Kidney (tissue), 14 donors: ENCODE results near the gene GMDS. TPM values are rescaled to one million over a fixed set of nuclear protein-coding genes. Genes with fewer than 3 reads are reported as not detected.

Source experiments
- DNase-seq, 5 donors: peaks; one replicate each; pipeline ENCODE4 v3.0.0-alpha.2; 2013 to 2020
- FAIRE-seq: peaks from 2 replicates; lab custom pipeline; 2012; peaks lifted over from hg19 to GRCh38; lab: Jason Lieb, UNC
- H3K27ac ChIP-seq, 2 donors: one replicate each; pipeline ENCODE4 v1.7.0; 2013; ENCODE audit warnings: low read depth in 2 of 2, low read length in 2 of 2, inconsistent platforms in 1 of 2
- H3K27me3 ChIP-seq: one replicate; pipeline ENCODE4 v1.7.1; 2013; ENCODE audit warnings: low read length, inconsistent platforms; ENCODE audit not compliant: control insufficient read depth, insufficient read depth
- H3K36me3 ChIP-seq, 3 donors: one replicate each; pipeline versions ENCODE4 v1.7.0 to v1.7.1; 2013; ENCODE audit warnings: low read length in 3 of 3, control low read depth in 1 of 3, inconsistent platforms in 1 of 3; ENCODE audit not compliant: insufficient read depth in 3 of 3, control insufficient read depth in 2 of 3
- H3K4me1 ChIP-seq, 3 donors: one replicate each; pipeline versions ENCODE4 v1.7.0 to v1.7.1; 2013; ENCODE audit warnings: low read length in 3 of 3, inconsistent platforms in 1 of 3, low read depth in 1 of 3; ENCODE audit not compliant: control insufficient read depth in 2 of 3, insufficient read depth in 2 of 3
- H3K4me3 ChIP-seq, 3 donors: one replicate each; pipeline versions ENCODE4 v1.7.0 to v1.8.1; 2013; ENCODE audit warnings: low read length in 3 of 3, control low read depth in 1 of 3, inconsistent platforms in 1 of 3
- H3K9ac ChIP-seq, 3 donors: one replicate each; pipeline versions ENCODE4 v1.7.0 to v1.7.1; 2013; ENCODE audit warnings: low read length in 3 of 3, control low read depth in 1 of 3, inconsistent platforms in 1 of 3
- H3K9me3 ChIP-seq, 3 donors: one replicate each; pipeline versions ENCODE4 v1.7.0 to v1.7.1; 2013; ENCODE audit warnings: low read length in 3 of 3, control low read depth in 1 of 3, inconsistent platforms in 1 of 3; ENCODE audit not compliant: control insufficient read depth in 2 of 3, insufficient read depth in 1 of 3
- intact Hi-C: fragments of 100-400 bp; cut with DNase I; formaldehyde crosslinking; loops from one replicate; pipeline ENCODE4 v1.11.1; 2022
- polyA plus RNA-seq: library from polyadenylated mRNA; stranded (reverse); fragments of 350-450 nt; fragmentation: Illumina TruSeq; extraction: RNeasy Lipid Tissue Mini Kit (QIAGEN cat#74804); gene quantifications from one replicate; pipeline ENCODE4 v1.2.3, GENCODE V29; 2014; ENCODE audit warnings: low read depth, low replicate concordance; ENCODE audit not compliant: insufficient read depth
- total RNA-seq: library from RNA; stranded (reverse); fragmentation: NEBNext Ultra II Directional; extraction: Animal tissue kit (Norgen Biotek cat#: 25700); gene quantifications from one replicate; pipeline ENCODE4 v1.2.1, GENCODE V29; 2021
- TF ChIP-seq, protein P1 (sequence below): IDR thresholded peaks from 3 replicates; pipeline ENCODE4 v1.5.1; 2012; ENCODE audit warnings: mild to moderate bottlenecking, moderate library complexity, borderline replicate concordance; ENCODE audit not compliant: insufficient read depth; ENCODE audit errors: extremely low read depth
- donor health status: control.
- donor health status: control.
- donor health status: control.
- donor health status: control.
- donor health status: control.
- donor health status: DM: yes; HTN: yes; CAD: no.
- donor health status: Normal renal cell carcinoma (clear cell type).

GMDS gene
- total and polyA plus RNA-seq, 2 donors from 2014 or later = 49.6 to 63.7 TPM

DNA sequence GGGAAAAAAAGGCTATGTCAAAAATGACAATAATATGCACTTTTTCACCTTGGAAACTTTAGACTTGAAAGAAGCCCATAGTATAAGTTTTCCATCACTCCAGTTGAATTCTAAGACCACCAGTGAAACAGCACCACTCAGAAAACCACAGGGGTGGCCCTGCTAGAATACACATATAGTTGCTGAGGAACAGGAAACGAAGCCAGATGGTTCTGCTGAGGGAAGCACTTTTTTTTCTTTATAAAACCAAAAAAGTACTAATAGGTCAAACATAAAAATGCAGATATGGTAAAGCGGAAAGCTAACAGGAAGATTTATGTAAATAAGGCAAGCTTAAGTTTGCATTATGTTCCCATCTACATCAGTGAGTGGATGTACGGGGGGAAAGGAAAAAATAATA is 331.8 kb downstream of the GMDS start:
- H3K4me1 ChIP-seq = no peaks in the 10 kb centered on the region
- no peak overlapping the region for H3K9ac ChIP-seq
- TF ChIP-seq, protein P1, sequence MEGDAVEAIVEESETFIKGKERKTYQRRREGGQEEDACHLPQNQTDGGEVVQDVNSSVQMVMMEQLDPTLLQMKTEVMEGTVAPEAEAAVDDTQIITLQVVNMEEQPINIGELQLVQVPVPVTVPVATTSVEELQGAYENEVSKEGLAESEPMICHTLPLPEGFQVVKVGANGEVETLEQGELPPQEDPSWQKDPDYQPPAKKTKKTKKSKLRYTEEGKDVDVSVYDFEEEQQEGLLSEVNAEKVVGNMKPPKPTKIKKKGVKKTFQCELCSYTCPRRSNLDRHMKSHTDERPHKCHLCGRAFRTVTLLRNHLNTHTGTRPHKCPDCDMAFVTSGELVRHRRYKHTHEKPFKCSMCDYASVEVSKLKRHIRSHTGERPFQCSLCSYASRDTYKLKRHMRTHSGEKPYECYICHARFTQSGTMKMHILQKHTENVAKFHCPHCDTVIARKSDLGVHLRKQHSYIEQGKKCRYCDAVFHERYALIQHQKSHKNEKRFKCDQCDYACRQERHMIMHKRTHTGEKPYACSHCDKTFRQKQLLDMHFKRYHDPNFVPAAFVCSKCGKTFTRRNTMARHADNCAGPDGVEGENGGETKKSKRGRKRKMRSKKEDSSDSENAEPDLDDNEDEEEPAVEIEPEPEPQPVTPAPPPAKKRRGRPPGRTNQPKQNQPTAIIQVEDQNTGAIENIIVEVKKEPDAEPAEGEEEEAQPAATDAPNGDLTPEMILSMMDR = no peak
- no peaks in the 10 kb centered on the region for H3K36me3 ChIP-seq
- H3K9me3 ChIP-seq = no peaks in the 10 kb centered on the region
- no peak overlapping the region for H3K4me3 ChIP-seq
- no peaks in the 10 kb centered on the region for H3K27me3 ChIP-seq
- H3K27ac ChIP-seq = no peak overlapping the region
- FAIRE-seq = no peak
- intact Hi-C loops = no loop called here
- peak in 1 of 5 donors; percentile 81 for DNase-seq

DNA sequence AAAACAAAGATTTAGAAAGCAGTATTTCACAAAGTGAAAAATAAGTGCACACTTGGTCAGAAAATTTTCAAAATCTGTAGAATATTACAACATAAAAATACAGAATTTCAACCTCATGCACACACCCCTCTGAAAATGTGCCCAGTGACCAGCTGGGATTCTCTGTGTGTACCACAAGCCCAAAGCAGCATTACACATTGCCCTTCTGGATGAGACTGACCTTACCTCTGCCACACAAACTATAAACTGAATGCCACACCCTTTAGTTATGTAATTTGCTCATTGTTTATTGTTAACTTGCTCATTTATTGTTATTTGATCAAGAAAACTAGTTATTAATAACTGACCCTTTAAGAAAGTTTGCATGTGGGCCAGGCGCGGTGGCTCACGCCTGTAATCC is 332.7 kb downstream of the GMDS start:
- Histone ChIP-seq H3K27ac (no peak overlapping the region), H3K27me3 (no peaks in the 10 kb centered on the region), H3K36me3 (no peaks in the 10 kb centered on the region), H3K9ac (no peak overlapping the region), H3K4me1 (no peaks in the 10 kb centered on the region), H3K9me3 (no peaks in the 10 kb centered on the region), H3K4me3 (no peak overlapping the region)
- no peak for DNase-seq
- no peak for FAIRE-seq
- intact Hi-C loops = no loop called here
- TF ChIP-seq, protein P1 = no peak

DNA sequence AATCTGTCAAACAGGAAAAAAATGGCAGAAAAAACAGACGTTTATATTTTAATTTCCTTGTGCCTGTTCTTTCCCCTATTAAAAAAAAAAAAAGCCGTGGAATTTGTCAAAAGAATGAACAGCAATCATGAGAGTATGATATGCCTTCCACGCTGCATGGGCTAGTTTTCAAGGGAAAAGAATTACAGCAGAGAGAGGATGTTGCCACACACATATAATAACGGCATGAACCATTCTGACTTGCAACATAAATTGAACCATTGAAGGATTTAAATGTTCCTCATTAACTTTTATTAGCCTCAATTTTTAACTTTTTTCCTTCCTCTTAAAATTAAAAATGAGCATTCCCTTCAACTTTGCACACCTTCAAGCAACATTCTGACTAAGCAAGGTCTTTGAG is 333.9 kb downstream of the GMDS start:
- no peaks in the 10 kb centered on the region for H3K9me3 ChIP-seq
- no peaks in the 10 kb centered on the region for H3K27me3 ChIP-seq
- no peak overlapping the region for H3K27ac ChIP-seq
- H3K36me3 ChIP-seq = no peaks in the 10 kb centered on the region
- H3K9ac ChIP-seq = no peak overlapping the region
- H3K4me1 ChIP-seq = peaks cover 0 to 4% (median 0%) of the 10 kb centered on the region in 3 donors
- FAIRE-seq (no peak), DNase-seq (no peak)
- H3K4me3 ChIP-seq = no peak overlapping the region
- intact Hi-C loops = no loop called here
- TF ChIP-seq, protein P1 = no peak
